ENCODE measurements around the gene CTXND1.

Gene CTXND1

DNA sequence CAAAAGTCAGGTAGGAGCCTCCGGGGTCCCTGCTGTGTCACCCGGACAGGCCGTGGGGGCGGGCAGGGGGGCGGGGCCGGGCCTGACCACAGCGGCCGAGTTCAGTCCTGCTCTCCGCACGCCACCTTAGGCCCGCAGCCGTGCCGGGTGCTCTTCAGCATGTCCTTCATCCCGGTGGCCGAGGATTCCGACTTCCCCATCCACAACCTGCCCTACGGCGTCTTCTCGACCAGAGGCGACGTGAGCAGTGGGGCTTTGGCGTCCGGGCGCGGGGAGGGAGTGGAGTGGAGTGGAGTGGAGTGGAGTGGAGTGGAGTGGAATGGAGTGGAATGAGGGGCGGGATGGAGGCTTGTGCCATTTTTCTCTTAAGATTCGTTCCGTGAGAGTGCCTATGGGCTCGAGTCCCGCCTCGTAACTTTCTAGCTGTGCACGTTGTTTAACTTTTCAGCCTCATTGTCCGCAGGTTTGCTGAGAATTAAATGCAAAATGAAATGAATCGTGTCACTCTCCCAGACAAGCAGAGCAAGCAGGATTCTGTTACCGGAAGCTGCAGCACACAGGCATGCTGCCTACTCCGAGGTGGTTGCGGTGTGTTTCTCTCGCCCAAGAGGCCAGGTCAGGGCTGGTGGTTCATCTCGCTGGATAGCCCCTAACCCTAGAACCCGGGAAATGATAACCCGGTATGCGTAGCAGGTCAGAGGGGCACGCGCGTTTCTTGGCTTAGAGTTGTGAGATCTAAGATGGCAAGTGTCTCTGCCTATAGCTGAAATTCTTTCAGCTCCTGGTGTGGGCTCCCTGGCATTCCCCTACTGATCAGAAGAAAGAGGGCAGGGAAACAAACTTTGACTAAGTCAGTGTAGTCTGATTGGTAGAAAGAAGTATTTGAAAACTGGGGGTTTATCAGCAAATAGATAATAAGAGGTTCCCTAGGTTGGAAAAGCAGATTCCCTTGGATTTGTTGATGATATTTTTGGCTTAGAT is 98.8 kb downstream of the CTXND1 start, which contains the start of gene FAH:
Gene FAH (plus strand): TSS at position 104 of the 981 bp plus-strand sequence. CDS start 56 bp downstream, at position 160.
- Histone ChIP-seq H3K79me1 (ENCODE audit: low read length) (no peaks in the 10 kb centered on the region), H3K36me3 (ENCODE audit: control insufficient read depth, insufficient read depth, low read length) (no peaks in the 10 kb centered on the region), H3K4ac (ENCODE audit: low read depth, low read length) (no peak within 1 kb of the TSS), H3K4me3 (ENCODE audit: low read length) (peak within 1 kb of the TSS; percentile 59), H3K27me3 (ENCODE audit: insufficient read depth, low read length, poor library complexity) (no peaks in the 10 kb centered on the region), H3K23ac (ENCODE audit: low read length) (peak within 1 kb of the TSS; percentile 26), H3K18ac (ENCODE audit: low read length) (no peak within 1 kb of the TSS), H2BK120ac (ENCODE audit: low read depth, low read length) (no peak within 1 kb of the TSS), H2BK5ac (ENCODE audit: low read length) (no peak within 1 kb of the TSS), H2BK15ac (replicated peaks; ENCODE audit: low read depth) (no peak within 1 kb of the TSS), H3K9ac (ENCODE audit: low read length) (peak within 1 kb of the TSS; percentile 78), H3K4me1 (ENCODE audit: control insufficient read depth, low read depth, low read length) (no peaks in the 10 kb centered on the region), H3K27ac (ENCODE audit: low read depth, low read length) (no peak within 1 kb of the TSS), H3K4me2 (ENCODE audit: low read length) (peak within 1 kb of the TSS; percentile 91), H3K56ac (ENCODE audit: low read length) (peak within 1 kb of the TSS; percentile 87), H4K8ac (ENCODE audit: low read depth, low read length) (no peak within 1 kb of the TSS), H3K79me2 (ENCODE audit: control insufficient read depth, insufficient read depth, low read length) (no peaks in the 10 kb centered on the region), H2AK5ac (ENCODE audit: low read length) (no peak within 1 kb of the TSS), H4K5ac (ENCODE audit: low read length) (no peak within 1 kb of the TSS)
- DNase-seq = peak; percentile 62
- no CpG with 5 or more reads among the region's 45 CpGs for WGBS (ENCODE audit: extremely low coverage, insufficient coverage, low lambda C conversion rate)

- H3K9ac ChIP-seq (ENCODE audit: low read length) = peak overlapping the region; percentile 48
- no peak overlapping the region for H4K8ac ChIP-seq (ENCODE audit: low read depth, low read length)
- no peak overlapping the region for H2BK15ac ChIP-seq (replicated peaks; ENCODE audit: low read depth)
- no peak overlapping the region for H2BK5ac ChIP-seq (ENCODE audit: low read length)
- H2BK120ac ChIP-seq (ENCODE audit: low read depth, low read length) = no peak overlapping the region
- H3K79me2 ChIP-seq (ENCODE audit: control insufficient read depth, insufficient read depth, low read length) = no peaks in the 10 kb centered on the region
- no peak overlapping the region for H3K4ac ChIP-seq (ENCODE audit: low read depth, low read length)
- WGBS (ENCODE audit: extremely low coverage, insufficient coverage, low lambda C conversion rate) = no CpG with 5 or more reads among the region's 41 CpGs
- no peaks in the 10 kb centered on the region for H3K36me3 ChIP-seq (ENCODE audit: control insufficient read depth, insufficient read depth, low read length)
- no peak overlapping the region for H4K5ac ChIP-seq (ENCODE audit: low read length)
- H3K4me3 ChIP-seq (ENCODE audit: low read length) = peak overlapping the region; percentile 52
- H3K27ac ChIP-seq (ENCODE audit: low read depth, low read length) = no peak overlapping the region
- H3K56ac ChIP-seq (ENCODE audit: low read length) = peak overlapping the region; percentile 67
- H3K23ac ChIP-seq (ENCODE audit: low read length) = no peak overlapping the region
- peak; percentile 98 for DNase-seq
- no peak overlapping the region for H3K18ac ChIP-seq (ENCODE audit: low read length)
- no peaks in the 10 kb centered on the region for H3K79me1 ChIP-seq (ENCODE audit: low read length)
- peak overlapping the region; percentile 91 for H3K4me2 ChIP-seq (ENCODE audit: low read length)
- no peak overlapping the region for H2AK5ac ChIP-seq (ENCODE audit: low read length)
- no peaks in the 10 kb centered on the region for H3K4me1 ChIP-seq (ENCODE audit: control insufficient read depth, low read depth, low read length)
- no peaks in the 10 kb centered on the region for H3K27me3 ChIP-seq (ENCODE audit: insufficient read depth, low read length, poor library complexity)
These were observed 99.7 kb downstream of the CTXND1 start for GRCh38 chr15:80152180-80152895.

DNA sequence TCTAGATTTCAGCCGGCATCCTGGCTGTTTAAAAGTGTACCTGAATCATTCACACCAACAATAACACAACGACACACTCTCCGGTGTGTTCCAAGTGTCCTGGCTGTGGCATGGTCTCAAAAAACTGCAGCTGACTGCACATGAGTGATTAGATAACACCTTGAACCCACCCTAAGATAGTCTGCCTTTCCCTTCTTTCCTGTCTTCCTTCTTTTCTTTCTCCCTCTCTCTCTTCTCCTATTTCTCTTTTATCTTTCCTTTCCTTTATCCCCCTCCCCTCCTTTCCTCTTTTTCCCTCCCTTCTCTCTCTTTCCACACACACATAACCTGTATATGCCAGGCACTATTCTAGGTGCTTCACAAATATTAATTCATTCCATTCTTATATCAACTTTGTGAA is 100.4 kb downstream of the CTXND1 start:
- H2BK5ac ChIP-seq (ENCODE audit: low read length) = no peak overlapping the region
- H3K56ac ChIP-seq (ENCODE audit: low read length) = no peak overlapping the region
- no peak overlapping the region for H4K8ac ChIP-seq (ENCODE audit: low read depth, low read length)
- no peaks in the 10 kb centered on the region for H3K79me2 ChIP-seq (ENCODE audit: control insufficient read depth, insufficient read depth, low read length)
- H2BK15ac ChIP-seq (replicated peaks; ENCODE audit: low read depth) = no peak overlapping the region
- H2AK5ac ChIP-seq (ENCODE audit: low read length) = no peak overlapping the region
- no peak overlapping the region for H3K23ac ChIP-seq (ENCODE audit: low read length)
- H2BK120ac ChIP-seq (ENCODE audit: low read depth, low read length) = no peak overlapping the region
- no peaks in the 10 kb centered on the region for H3K79me1 ChIP-seq (ENCODE audit: low read length)
- no peak overlapping the region for H4K5ac ChIP-seq (ENCODE audit: low read length)
- no peaks in the 10 kb centered on the region for H3K36me3 ChIP-seq (ENCODE audit: control insufficient read depth, insufficient read depth, low read length)
- no peak overlapping the region for H3K18ac ChIP-seq (ENCODE audit: low read length)
- no peaks in the 10 kb centered on the region for H3K4me1 ChIP-seq (ENCODE audit: control insufficient read depth, low read depth, low read length)
- H3K27ac ChIP-seq (ENCODE audit: low read depth, low read length) = no peak overlapping the region
- no peak overlapping the region for H3K4me3 ChIP-seq (ENCODE audit: low read length)
- H3K4me2 ChIP-seq (ENCODE audit: low read length) = no peak overlapping the region
- no peaks in the 10 kb centered on the region for H3K27me3 ChIP-seq (ENCODE audit: insufficient read depth, low read length, poor library complexity)
- WGBS (ENCODE audit: extremely low coverage, insufficient coverage, low lambda C conversion rate) = no CpG with 5 or more reads among the region's 3 CpGs
- H3K9ac ChIP-seq (ENCODE audit: low read length) = no peak overlapping the region
- H3K4ac ChIP-seq (ENCODE audit: low read depth, low read length) = no peak overlapping the region
- no peak for DNase-seq

DNA sequence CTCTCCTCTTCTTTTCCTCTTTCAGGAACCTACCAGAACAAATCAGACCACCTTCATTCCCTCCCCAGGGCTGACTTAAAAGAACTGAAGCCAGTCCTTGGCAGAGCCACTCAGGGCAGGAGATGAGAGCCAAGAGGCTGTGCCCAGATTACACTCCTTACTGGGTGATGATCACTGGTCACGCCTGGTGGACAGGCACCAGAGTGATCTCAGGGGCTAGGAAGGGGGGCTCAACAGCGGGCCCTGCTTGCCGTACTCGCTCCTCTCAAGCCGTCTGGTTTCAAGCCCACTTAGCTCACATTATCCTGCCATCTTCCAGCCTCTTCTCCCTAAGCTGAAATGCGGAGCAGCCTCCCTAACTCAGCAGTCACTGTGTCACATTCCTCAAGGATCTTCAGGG is 100.9 kb downstream of the CTXND1 start:
- no peak overlapping the region for H3K23ac ChIP-seq (ENCODE audit: low read length)
- H4K5ac ChIP-seq (ENCODE audit: low read length) = no peak overlapping the region
- no peak overlapping the region for H3K4ac ChIP-seq (ENCODE audit: low read depth, low read length)
- H2BK5ac ChIP-seq (ENCODE audit: low read length) = no peak overlapping the region
- H2BK15ac ChIP-seq (replicated peaks; ENCODE audit: low read depth) = no peak overlapping the region
- WGBS (ENCODE audit: extremely low coverage, insufficient coverage, low lambda C conversion rate) = no CpG with 5 or more reads among the region's 6 CpGs
- no peak overlapping the region for H3K56ac ChIP-seq (ENCODE audit: low read length)
- H3K79me2 ChIP-seq (ENCODE audit: control insufficient read depth, insufficient read depth, low read length) = no peaks in the 10 kb centered on the region
- no peak overlapping the region for H3K9ac ChIP-seq (ENCODE audit: low read length)
- no peaks in the 10 kb centered on the region for H3K27me3 ChIP-seq (ENCODE audit: insufficient read depth, low read length, poor library complexity)
- H2AK5ac ChIP-seq (ENCODE audit: low read length) = no peak overlapping the region
- no peaks in the 10 kb centered on the region for H3K36me3 ChIP-seq (ENCODE audit: control insufficient read depth, insufficient read depth, low read length)
- no peak overlapping the region for H4K8ac ChIP-seq (ENCODE audit: low read depth, low read length)
- no peak overlapping the region for H3K4me2 ChIP-seq (ENCODE audit: low read length)
- H3K4me3 ChIP-seq (ENCODE audit: low read length) = no peak overlapping the region
- no peak overlapping the region for H2BK120ac ChIP-seq (ENCODE audit: low read depth, low read length)
- H3K79me1 ChIP-seq (ENCODE audit: low read length) = no peaks in the 10 kb centered on the region
- H3K4me1 ChIP-seq (ENCODE audit: control insufficient read depth, low read depth, low read length) = no peaks in the 10 kb centered on the region
- DNase-seq = no peak
- H3K18ac ChIP-seq (ENCODE audit: low read length) = no peak overlapping the region
- no peak overlapping the region for H3K27ac ChIP-seq (ENCODE audit: low read depth, low read length)

Data from mesendoderm (in vitro differentiated cells).